ENCODE measurements around the gene ATRNL1.

Gene ATRNL1

GRCh38 chr10:115949282-115949844 lies 856.2 kb downstream of the ATRNL1 start:
- DNase-seq (ENCODE audit: low read depth): no peak

GRCh38 chr10:115950320-115950719 lies 857.2 kb downstream of the ATRNL1 start:
- DNase-seq (ENCODE audit: low read depth): no peak

DNA sequence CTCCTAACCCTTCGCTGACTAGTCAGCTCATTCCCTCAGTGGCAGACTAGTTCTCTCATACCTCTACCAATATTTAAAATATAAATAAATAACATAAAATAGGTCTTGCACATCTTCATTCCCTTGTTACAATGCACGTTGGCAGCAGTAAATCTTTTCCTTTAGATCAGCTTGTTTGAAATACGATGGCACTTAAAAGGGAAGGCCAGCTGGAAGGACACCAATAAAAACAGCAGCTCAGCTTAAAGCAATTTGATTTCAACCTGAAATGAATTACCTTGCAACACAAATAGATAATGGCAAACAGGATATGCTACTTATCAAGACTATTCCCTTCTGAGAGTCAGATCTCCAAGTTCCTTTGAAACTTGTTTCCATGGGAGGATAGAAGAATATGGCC lies 858.1 kb downstream of the ATRNL1 start:
- DNase-seq (ENCODE audit: low read depth): no peak

DNA sequence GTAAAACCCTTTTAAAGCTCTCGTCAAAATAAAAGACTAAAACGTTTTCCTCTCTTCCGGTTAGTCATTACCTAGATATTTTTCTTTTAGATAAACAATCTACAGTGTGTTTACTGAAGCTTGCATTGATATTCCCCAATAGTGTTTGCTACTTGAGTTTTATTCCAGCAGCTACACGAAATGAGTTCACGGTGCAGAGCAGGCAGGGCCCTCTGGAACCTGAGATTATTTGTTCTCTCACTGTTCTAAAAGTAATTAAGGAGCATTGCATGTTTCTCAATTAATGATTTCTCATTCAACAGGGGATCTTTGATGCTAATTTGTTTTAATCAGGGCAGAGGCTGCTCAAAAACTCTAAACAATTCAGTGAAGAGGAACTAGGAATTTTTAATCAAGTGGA lies 860.1 kb downstream of the ATRNL1 start:
- DNase-seq (ENCODE audit: low read depth): no peak

DNA sequence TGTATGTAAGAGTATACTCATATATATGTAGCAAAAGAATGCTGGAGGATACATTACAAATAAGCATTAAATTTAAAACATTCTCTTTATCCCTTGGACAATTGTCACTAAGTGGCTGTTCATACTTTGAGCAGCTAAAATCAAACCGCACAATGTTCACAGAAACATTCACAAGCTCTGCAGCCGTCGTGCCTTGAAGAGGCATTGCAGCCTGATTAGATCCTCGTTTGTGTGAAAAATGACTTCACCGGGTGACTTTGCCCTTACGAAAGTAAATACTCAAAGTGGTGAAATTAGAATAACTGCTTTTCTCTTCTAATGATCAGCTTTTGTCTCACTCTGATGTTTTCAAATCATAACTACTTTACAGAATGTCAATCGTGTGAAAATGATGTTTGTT lies 860.8 kb downstream of the ATRNL1 start:
- no peak for DNase-seq (ENCODE audit: low read depth)

GRCh38 chr10:115956225-115957011 lies 863.3 kb downstream of the ATRNL1 start:
- DNase-seq (ENCODE audit: low read depth): no peak

DNA sequence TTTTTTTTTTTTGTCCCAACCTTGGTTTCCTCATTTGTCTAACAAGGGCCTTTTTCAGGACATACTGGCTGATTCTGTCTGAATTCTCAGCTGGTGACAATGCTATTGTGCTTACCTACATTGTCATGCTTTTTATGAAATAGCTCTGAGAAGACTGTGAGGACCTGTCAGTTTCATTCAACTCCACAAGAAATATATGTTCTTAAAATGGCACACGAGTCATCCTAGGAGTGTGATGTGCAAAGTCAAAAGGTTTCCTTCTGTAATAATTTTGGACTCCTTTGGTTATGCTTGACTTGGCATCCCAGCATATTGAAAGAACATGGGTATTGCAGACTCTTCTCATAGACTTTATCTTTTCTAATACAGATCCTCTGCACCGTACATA lies 863.8 kb downstream of the ATRNL1 start:
- DNase-seq (ENCODE audit: low read depth): no peak

GRCh38 chr10:115957786-115958442 lies 864.7 kb downstream of the ATRNL1 start:
- DNase-seq (ENCODE audit: low read depth): no peak

DNA sequence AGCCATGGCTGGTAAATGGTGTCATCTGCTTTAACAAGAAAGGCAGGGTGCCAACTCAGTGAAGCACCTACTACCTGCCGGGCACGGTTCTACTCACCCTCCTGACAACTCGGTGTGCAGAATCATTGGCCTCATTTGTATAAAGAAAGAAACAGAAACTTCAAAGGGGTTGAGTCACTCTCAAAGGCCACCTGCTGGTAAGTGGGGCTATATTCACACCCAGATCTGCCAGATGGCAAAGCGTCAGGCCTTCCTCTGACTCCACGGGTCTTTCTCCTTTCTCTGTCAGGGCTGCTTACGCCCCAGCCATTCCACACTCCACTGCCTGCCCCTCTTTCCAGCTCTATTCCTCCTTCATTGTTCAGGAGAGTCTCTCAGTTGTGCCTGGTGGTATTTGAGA lies 870.7 kb downstream of the ATRNL1 start:
- no peak for DNase-seq (ENCODE audit: low read depth)

DNA sequence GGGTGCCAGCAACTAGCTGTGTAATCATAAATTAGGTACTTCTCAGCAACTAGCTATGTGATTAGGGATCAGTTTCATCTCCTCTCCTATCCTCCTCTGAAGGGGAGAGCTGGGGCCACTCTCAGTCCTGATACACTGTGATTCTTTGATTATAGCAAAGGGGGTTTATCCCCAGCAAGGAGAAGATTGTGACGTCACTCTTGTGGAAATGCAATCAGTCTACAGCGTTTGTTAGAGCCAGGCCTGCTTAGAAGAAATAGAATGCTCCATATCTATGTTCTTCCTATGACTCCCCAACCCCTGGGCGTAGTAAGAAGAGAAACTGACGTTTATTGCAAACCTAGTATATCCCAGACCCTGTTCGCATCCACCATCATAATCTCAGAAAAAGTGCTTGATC lies 871.7 kb downstream of the ATRNL1 start:
- DNase-seq (ENCODE audit: low read depth): no peak

DNA sequence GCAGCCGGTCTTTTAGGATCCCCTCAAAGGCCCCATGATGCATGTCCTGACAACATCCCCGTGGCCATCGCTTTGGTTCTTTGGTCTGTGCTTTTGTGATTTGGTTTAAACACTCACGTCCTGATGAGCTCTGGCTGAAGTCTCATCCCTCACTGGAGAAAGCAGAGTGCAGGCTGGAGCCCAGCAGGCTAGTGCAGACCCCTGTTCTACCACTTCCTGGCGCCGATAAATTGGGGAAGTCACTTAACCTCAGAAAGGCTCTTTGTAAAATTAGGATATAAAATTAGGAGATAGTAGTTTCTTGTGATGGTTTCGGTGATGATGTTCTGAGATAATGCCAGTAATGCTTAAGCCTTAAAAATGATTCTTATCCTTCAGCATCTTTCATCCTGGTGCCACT lies 872.2 kb downstream of the ATRNL1 start:
- no peak for DNase-seq (ENCODE audit: low read depth)

DNA sequence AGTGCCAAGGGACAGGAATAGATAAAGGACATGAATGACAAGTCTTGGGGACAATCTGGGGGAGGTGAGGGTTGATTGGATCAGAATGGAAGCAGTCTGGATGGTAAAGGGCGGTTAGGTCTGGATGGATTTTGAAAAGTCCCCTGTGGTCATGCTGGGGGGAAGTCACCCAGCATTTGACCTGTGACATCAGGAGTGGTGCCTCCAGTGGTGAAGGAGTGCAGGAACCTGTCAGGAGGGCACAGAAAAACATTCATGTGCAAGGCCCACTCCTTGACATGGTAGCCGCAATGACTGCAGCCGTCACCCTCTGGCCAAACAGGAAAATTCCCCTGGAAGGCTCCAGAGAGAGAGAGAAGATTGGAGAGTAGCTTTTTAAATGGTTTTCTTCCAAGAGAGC lies 875.1 kb downstream of the ATRNL1 start:
- no peak for DNase-seq (ENCODE audit: low read depth)

DNA sequence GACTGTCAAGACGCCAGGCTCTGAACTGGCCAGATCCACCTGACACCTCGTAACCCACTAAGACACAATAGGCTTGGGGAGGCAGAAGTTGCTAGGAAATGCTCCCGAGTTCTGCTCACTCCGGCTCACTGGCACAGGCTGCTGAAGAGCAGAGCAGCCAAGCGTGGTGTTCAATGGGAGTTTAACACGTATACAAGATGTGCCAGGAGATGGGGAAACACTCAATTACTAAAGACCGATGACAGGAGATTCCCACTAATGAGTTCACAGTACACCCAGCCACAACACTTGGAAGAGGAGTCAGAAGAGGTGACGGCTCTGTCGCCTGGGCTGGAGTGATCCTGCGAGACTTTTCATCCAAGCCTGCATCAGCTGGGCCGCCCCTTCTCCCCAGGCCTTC lies 876.4 kb downstream of the ATRNL1 start:
- no peak for DNase-seq (ENCODE audit: low read depth)

DNA sequence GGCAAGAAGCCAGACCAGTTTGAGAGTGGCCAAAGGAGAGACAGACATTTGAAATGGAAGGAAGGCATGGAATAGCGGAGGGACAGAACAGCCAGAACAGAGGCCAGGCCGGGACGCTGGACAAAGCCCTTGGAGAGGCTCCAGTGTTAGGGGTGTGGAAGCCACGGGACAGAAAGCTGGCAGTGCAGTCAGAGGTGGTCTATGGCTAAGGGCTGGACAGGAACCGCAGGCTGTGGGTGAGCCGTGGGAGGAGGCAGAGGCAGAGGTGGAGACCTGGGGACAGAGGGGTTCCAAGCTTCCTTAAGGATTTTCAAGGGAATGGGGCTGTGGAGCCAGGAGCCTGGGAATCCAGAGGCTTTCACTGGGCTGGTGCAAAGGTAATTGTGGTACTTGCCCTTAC lies 878.8 kb downstream of the ATRNL1 start:
- DNase-seq (ENCODE audit: low read depth): no peak

DNA sequence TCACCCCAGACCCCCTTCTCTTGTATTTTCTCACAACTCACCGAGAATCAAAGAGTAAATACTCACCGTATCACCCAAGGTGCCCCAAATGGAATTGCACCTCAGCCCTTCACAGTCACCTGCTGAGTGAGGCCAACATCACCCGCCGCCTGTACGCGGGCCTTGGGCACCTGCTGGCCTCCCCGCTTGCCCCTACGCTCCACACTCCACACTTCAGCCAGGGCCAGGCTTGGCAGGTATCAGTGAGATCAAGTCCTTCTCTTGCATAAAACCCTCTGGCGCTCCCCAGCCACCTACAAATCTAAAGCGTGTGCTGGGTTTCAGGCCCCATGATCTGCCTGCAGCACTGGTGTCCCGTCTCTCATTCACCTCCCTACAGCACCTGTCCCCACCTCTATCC lies 879.3 kb downstream of the ATRNL1 start:
- DNase-seq (ENCODE audit: low read depth): no peak

DNA sequence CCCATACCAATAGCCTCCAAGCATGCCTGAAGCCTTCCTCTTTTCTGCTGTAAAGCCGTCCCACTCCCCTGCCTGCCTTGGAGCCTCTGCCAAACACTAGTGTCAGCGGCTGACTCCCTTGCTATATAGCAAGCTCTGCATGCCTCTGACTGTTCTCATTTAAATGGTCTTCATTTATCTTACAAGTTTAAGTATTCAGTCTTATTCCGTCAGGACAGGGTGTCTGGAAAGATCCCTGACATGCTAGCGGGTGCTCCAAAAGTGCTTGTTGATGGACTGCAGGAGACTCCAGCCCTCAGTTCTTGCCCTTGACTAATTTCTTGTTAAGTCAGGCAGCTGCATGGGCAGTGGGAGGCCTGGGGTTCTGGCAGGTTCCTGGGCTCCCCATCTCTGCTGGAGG lies 881.2 kb downstream of the ATRNL1 start:
- DNase-seq (ENCODE audit: low read depth): no peak

DNA sequence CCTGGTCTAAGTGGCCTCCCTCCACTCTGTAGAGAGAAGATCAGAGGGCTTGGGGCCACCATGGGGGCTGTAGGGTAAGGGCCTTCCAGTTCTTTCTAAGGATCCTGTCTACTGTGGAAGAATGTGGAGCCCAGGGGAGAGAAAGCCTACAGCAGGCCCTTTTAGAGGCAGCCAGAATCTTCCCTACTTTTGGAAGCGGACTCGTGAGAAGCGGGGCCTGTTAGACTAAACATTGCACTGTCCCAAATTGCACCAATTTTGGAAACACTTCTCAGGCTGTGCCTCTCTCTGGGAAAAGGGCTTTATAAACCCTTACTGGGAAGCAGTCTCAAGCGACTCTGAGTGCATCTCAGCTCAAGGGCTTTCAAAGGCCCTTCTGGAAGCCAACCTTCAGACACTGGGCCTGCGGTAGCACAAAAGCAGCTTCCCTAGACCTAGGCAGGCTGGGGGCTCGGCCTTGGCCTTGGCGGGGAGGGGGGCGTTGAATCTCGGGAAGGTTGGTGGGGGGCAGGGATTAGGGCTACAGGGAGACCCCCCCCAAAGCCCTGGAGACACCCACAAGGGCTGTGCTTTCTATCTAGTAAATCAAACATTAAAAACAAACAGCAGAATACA lies 881.8 kb downstream of the ATRNL1 start:
- DNase-seq (ENCODE audit: low read depth): no peak

DNA sequence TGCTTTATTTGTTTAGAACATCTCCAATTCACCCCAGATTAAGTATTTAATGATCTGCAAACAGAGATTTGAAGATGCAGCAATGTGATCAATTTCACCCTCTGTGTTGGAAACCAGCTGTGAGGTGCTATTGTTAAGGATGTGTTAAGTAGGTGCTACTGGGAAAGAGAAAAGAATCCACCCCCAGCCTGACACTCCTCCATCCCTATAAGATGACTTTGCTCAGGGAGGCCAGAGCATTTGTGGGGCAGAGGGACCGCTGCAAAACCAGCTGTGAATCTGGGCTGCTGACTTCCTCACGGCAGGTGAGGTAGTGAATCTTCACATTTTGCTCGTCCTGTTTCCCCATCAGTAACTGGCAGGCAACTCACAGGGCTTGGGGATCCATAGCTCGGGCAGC lies 882.3 kb downstream of the ATRNL1 start:
- no peak for DNase-seq (ENCODE audit: low read depth)

GRCh38 chr10:115976342-115976741 lies 883.2 kb downstream of the ATRNL1 start:
- no peak for DNase-seq (ENCODE audit: low read depth)

DNA sequence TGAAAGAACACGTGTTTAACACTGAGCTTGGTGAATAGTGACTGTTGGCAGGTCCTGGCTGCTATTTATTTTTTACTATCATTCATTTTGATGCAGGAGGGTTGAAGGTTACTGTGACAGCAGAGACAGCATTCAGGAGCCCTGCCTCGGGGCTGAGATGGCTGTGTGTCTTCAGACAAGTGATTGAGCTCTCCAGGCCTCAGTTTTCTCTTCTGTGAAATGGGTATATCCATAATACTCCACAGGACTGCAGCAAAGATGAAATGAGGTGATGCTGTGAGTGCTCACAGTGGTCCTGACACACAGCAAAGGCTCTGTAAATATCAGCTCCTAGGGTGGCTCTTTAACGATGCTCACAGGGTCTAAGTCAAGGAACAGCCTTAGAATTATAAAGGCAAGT lies 884.7 kb downstream of the ATRNL1 start:
- DNase-seq (ENCODE audit: low read depth): no peak

- no peak for DNase-seq (ENCODE audit: low read depth)
These were observed 886.4 kb downstream of the ATRNL1 start for GRCh38 chr10:115979576-115979975.

GRCh38 chr10:115980470-115980869 lies 887.3 kb downstream of the ATRNL1 start:
- DNase-seq (ENCODE audit: low read depth): no peak

- DNase-seq (ENCODE audit: low read depth): no peak
These were observed 887.9 kb downstream of the ATRNL1 start for GRCh38 chr10:115981081-115981480.

All from fibroblast of the conjunctiva (primary cell).